Panc1 (cell line): ENCODE results near the gene SLC9A9. TPM values are rescaled to one million over a fixed set of nuclear protein-coding genes. Genes with fewer than 3 reads are reported as not detected.

Source experiments
- ATAC-seq: fragments of 200-7000 bp; cut with Tn5 transposase; 2 replicates; pipeline ENCODE4 v1.9.1; 2020; ENCODE audit warnings: mild to moderate bottlenecking, moderate library complexity
- BruUV-seq: library from RNA; stranded (reverse); fragments of 400-500 nt; replicated peaks from 2 replicates; lab custom pipeline; 2021; lab: Mats Ljungman, UMichigan
- CTCF ChIA-PET: fragments of 300-600 bp; sonication (Branson Sonifier 250); formaldehyde crosslinking; loops from one replicate; lab custom pipeline; 2022; ENCODE audit warnings: antibody characterized with exemption; lab: Charles Lee
- POLR2A ChIA-PET: fragments of 300-600 bp; sonication (Branson Sonifier 250); formaldehyde crosslinking; loops from one replicate; lab custom pipeline; 2022; ENCODE audit warnings: antibody characterized with exemption; lab: Charles Lee
- DNase-seq: peaks from one replicate; pipeline ENCODE4 v3.0.0-alpha.2; 2010; ENCODE audit warnings: low read depth, low spot score
- H3K27ac ChIP-seq: 2 replicates; pipeline ENCODE4 v1.5.1; 2011; ENCODE audit warnings: mild to moderate bottlenecking, low read length, inconsistent platforms
- H3K27me3 ChIP-seq: fragments of 200-500 bp; sonication (Bioruptor generic); 2 replicates; pipeline ENCODE4 v1.6.0; 2014; ENCODE audit warnings: low read length, inconsistent platforms; ENCODE audit not compliant: control insufficient read depth, insufficient read depth
- H3K36me3 ChIP-seq: fragments of 200-500 bp; sonication (Bioruptor generic); 2 replicates; pipeline ENCODE4 v1.5.1; 2014; ENCODE audit warnings: inconsistent platforms, mild to moderate bottlenecking, low read length, moderate library complexity; ENCODE audit not compliant: control insufficient read depth, insufficient read depth
- H3K4me1 ChIP-seq: 2 replicates; pipeline ENCODE4 v1.5.1; 2011; ENCODE audit warnings: inconsistent platforms, mild to moderate bottlenecking, low read length, moderate library complexity; ENCODE audit not compliant: control insufficient read depth, insufficient read depth
- H3K4me3 ChIP-seq, 2 experiments: 2 replicates each; pipeline ENCODE4 v1.5.1; 2011 to 2012; ENCODE audit warnings: low read depth in 2 of 2, low read length in 2 of 2, mild to moderate bottlenecking in 2 of 2, inconsistent platforms in 1 of 2, moderate library complexity in 1 of 2
- H3K9me3 ChIP-seq: fragments of 200-500 bp; sonication (Bioruptor generic); 2 replicates; pipeline ENCODE4 v1.5.1; 2014; ENCODE audit warnings: low read depth, mild to moderate bottlenecking, inconsistent platforms, low read length, moderate library complexity; ENCODE audit not compliant: control insufficient read depth, insufficient read depth
- CTCF ChIP-seq: fragments of 450-650 bp; IDR thresholded peaks from 2 replicates; pipeline ENCODE4 v1.5.1; 2017; ENCODE audit warnings: mild to moderate bottlenecking
- POLR2AphosphoS5 ChIP-seq: IDR thresholded peaks from 2 replicates; pipeline ENCODE4 v1.6.1; 2012; ENCODE audit warnings: mild to moderate bottlenecking, low read depth, low read length, moderate library complexity
- REST ChIP-seq, 2 experiments: IDR thresholded peaks; 2 replicates each; pipeline ENCODE4 v1.6.1; 2011 to 2012; ENCODE audit warnings: low read depth in 2 of 2, control low read depth in 1 of 2, low read length in 1 of 2, mild to moderate bottlenecking in 1 of 2, moderate library complexity in 1 of 2; ENCODE audit not compliant: insufficient read depth in 1 of 2
- SIN3A ChIP-seq: IDR thresholded peaks from 2 replicates; pipeline ENCODE4 v1.6.1; 2012; ENCODE audit warnings: low read depth, mild to moderate bottlenecking, low read length, moderate library complexity, borderline replicate concordance; ENCODE audit not compliant: insufficient read depth
- TCF7L2 ChIP-seq: IDR thresholded peaks from 2 replicates; pipeline ENCODE4 v1.6.1; 2011; ENCODE audit warnings: mild to moderate bottlenecking, low read depth, low read length, inconsistent platforms
- in situ Hi-C: cut with HindIII; loops from 2 replicates; pipeline ENCODE4 v1.10.0; 2016; ENCODE audit warnings: low sequenced_read_pairs, low pct_unique_long_range_greater_than_20kb
- intact Hi-C: fragments of 100-400 bp; cut with micrococcal nuclease; formaldehyde crosslinking; loops from one replicate; pipeline ENCODE4 v1.10.0; 2022; ENCODE audit not compliant: unreplicated experiment
- total RNA-seq: library from RNA; stranded (reverse); gene quantifications from one replicate; pipeline ENCODE4 v1.2.1, GENCODE V29; 2021; ENCODE audit not compliant: unreplicated experiment

Gene SLC9A9
- total RNA-seq, 1 experiment from 2014 or later = not detected

GRCh38 chr3:143366672-143367071, 481.6 kb downstream of the SLC9A9 start:
- Histone ChIP-seq H3K9me3 (no peaks in the 10 kb centered on the region), H3K4me1 (no peaks in the 10 kb centered on the region), H3K36me3 (no peaks in the 10 kb centered on the region), H3K27me3 (no peaks in the 10 kb centered on the region), H3K4me3 (no peak overlapping the region), H3K27ac (no peak overlapping the region)
- in situ Hi-C loops (no loop called here), intact Hi-C loops (no loop called here)
- no TSS peak for BruUV-seq
- ATAC-seq = no peak
- POLR2A ChIA-PET = no interaction called here
- CTCF ChIA-PET = no interaction called here
- no peak for DNase-seq
- TF ChIP-seq SIN3A = no peak
- TF ChIP-seq TCF7L2 = no peak
- TF ChIP-seq POLR2AphosphoS5 = no peak
- TF ChIP-seq CTCF = no peak
- TF ChIP-seq REST (IDR thresholded peaks at IDR 0.05; ENCODE audit: insufficient read depth in 1 of 2, low read depth in 2 of 2, low read length in 1 of 2) = no peak

GRCh38 chr3:143363949-143364348, 484.3 kb downstream of the SLC9A9 start:
- Histone ChIP-seq H3K27me3 (no peaks in the 10 kb centered on the region), H3K4me1 (no peaks in the 10 kb centered on the region), H3K9me3 (no peaks in the 10 kb centered on the region), H3K27ac (no peak overlapping the region), H3K4me3 (no peak overlapping the region), H3K36me3 (no peaks in the 10 kb centered on the region)
- no peak for ATAC-seq
- TF ChIP-seq POLR2AphosphoS5 = no peak
- TF ChIP-seq SIN3A = no peak
- no peak for TF ChIP-seq CTCF
- intact Hi-C loops = no loop called here
- DNase-seq = no peak
- no TSS peak for BruUV-seq
- CTCF ChIA-PET = no interaction called here
- POLR2A ChIA-PET = no interaction called here
- in situ Hi-C loops = no loop called here
